Parathyroid adenoma (tissue), 2 donors: ENCODE measurements around the gene RNF223.

ENCODE experiments used
- H2AFZ ChIP-seq: fragments of 300-600 bp; sonication (generic); one replicate; pipeline ENCODE4 v1.7.0; 2017; ENCODE audit warnings: antibody characterized with exemption, mild to moderate bottlenecking
- H3K27ac ChIP-seq: fragments of 300-600 bp; sonication (generic); one replicate; pipeline ENCODE4 v1.7.0; 2017
- H3K27me3 ChIP-seq: fragments of 300-600 bp; sonication (generic); one replicate; pipeline ENCODE4 v1.7.0; 2017; ENCODE audit warnings: low read length; ENCODE audit not compliant: control insufficient read depth, insufficient read depth
- H3K36me3 ChIP-seq: fragments of 300-600 bp; sonication (generic); one replicate; pipeline ENCODE4 v1.7.0; 2017; ENCODE audit warnings: low read length; ENCODE audit not compliant: control insufficient read depth, insufficient read depth
- H3K4me1 ChIP-seq: fragments of 300-600 bp; sonication (generic); one replicate; pipeline ENCODE4 v1.7.0; 2017; ENCODE audit warnings: control low read depth
- H3K4me2 ChIP-seq: fragments of 300-600 bp; sonication (generic); one replicate; pipeline ENCODE4 v1.7.0; 2017; ENCODE audit warnings: low read length
- H3K4me3 ChIP-seq: fragments of 300-600 bp; sonication (generic); one replicate; pipeline ENCODE4 v1.7.0; 2017; ENCODE audit warnings: low read depth, low read length
- H3K79me2 ChIP-seq: fragments of 300-600 bp; sonication (generic); one replicate; pipeline ENCODE4 v1.7.0; 2017; ENCODE audit warnings: control low read depth
- H3K9ac ChIP-seq: fragments of 300-600 bp; sonication (generic); one replicate; pipeline ENCODE4 v1.7.0; 2017; ENCODE audit warnings: mild to moderate bottlenecking
- H3K9me3 ChIP-seq: fragments of 300-600 bp; sonication (generic); one replicate; pipeline ENCODE4 v1.7.0; 2017; ENCODE audit warnings: low read length; ENCODE audit not compliant: control insufficient read depth
- TF ChIP-seq, protein P1 (sequence below): fragments of 300-600 bp; sonication (generic); IDR thresholded peaks from one replicate; pipeline ENCODE4 v1.7.0; 2017; ENCODE audit warnings: antibody characterized with exemption, mild to moderate bottlenecking
- donor health status: primary hyperparathyroidism.

The RNF223 gene

DNA sequence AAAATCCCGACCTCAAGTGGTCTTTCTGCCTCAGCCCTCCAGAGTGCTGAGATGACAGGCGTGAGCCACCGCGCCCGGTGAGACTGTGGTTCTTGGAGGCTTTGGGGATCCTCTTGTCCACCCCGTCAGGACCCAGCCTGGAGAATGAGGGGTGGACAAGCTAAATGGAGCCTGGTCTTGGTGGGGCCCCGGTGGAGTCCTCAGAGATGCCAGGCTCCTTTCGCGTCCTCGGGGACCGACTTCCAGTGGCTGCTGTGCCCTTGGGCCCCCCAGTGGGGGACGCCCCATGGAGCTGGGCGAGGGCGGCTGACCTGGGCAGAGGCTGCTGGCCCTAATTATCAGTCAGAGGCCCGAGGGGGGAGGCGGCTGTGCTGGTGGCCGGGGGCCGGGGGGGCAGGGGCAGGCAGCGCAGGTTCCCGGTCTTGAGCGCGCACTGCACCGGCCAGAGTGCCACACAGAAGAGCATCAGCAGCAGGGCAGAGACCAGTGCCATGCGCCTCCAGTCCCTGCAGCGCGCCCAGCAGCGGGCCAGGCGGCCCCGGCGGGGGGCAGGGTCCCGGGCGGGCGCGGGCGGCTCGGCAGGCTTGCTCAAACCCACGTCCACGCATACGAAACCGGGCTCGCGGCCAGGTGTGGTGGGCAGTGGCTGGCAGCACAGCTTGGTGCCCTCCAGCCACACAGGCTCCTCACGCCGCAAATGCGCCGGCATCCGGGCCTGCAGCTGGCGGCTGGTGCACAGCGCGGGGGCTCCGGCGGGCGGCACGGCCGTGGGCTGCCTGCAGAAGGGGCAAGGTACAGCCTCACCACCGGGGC, 2.4 kb downstream of the RNF223 start:
- H3K36me3 ChIP-seq: no peaks in the 10 kb centered on the region
- H3K79me2 ChIP-seq: no peaks in the 10 kb centered on the region
- no peak overlapping the region for H2AFZ ChIP-seq
- H3K4me1 ChIP-seq: peaks cover 3% of the 10 kb centered on the region
- no peak overlapping the region for H3K4me3 ChIP-seq
- no peaks in the 10 kb centered on the region for H3K27me3 ChIP-seq
- no peaks in the 10 kb centered on the region for H3K9me3 ChIP-seq
- H3K27ac ChIP-seq: no peak overlapping the region
- no peak overlapping the region for H3K9ac ChIP-seq
- no peak overlapping the region for H3K4me2 ChIP-seq
- TF ChIP-seq, protein P1, sequence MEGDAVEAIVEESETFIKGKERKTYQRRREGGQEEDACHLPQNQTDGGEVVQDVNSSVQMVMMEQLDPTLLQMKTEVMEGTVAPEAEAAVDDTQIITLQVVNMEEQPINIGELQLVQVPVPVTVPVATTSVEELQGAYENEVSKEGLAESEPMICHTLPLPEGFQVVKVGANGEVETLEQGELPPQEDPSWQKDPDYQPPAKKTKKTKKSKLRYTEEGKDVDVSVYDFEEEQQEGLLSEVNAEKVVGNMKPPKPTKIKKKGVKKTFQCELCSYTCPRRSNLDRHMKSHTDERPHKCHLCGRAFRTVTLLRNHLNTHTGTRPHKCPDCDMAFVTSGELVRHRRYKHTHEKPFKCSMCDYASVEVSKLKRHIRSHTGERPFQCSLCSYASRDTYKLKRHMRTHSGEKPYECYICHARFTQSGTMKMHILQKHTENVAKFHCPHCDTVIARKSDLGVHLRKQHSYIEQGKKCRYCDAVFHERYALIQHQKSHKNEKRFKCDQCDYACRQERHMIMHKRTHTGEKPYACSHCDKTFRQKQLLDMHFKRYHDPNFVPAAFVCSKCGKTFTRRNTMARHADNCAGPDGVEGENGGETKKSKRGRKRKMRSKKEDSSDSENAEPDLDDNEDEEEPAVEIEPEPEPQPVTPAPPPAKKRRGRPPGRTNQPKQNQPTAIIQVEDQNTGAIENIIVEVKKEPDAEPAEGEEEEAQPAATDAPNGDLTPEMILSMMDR: no peak

- peak overlapping the region; percentile 49 for H3K4me3 ChIP-seq
- H3K4me1 ChIP-seq: peaks cover 3% of the 10 kb centered on the region
- TF ChIP-seq, protein P1: no peak
- H3K4me2 ChIP-seq: peak overlapping the region; percentile 78
- no peaks in the 10 kb centered on the region for H3K9me3 ChIP-seq
- H2AFZ ChIP-seq: peak overlapping the region; percentile 73
- no peaks in the 10 kb centered on the region for H3K36me3 ChIP-seq
- H3K27me3 ChIP-seq: no peaks in the 10 kb centered on the region
- no peak overlapping the region for H3K27ac ChIP-seq
- H3K79me2 ChIP-seq: no peaks in the 10 kb centered on the region
- H3K9ac ChIP-seq: no peak overlapping the region
These were observed 4.1 kb downstream of the RNF223 start for GRCh38 chr1:1069711-1070676.

GRCh38 chr1:1069056-1069710, 4.9 kb downstream of the RNF223 start:
- Histone ChIP-seq H3K27ac (peak overlapping the region; percentile 47), H3K9me3 (no peaks in the 10 kb centered on the region), H3K9ac (no peak overlapping the region), H3K4me1 (peaks cover 3% of the 10 kb centered on the region), H3K36me3 (no peaks in the 10 kb centered on the region), H3K4me2 (peak overlapping the region; percentile 78), H3K4me3 (peak overlapping the region; percentile 49), H3K79me2 (no peaks in the 10 kb centered on the region), H3K27me3 (no peaks in the 10 kb centered on the region), H2AFZ (peak overlapping the region; percentile 73)
- TF ChIP-seq, protein P1: no peak

DNA sequence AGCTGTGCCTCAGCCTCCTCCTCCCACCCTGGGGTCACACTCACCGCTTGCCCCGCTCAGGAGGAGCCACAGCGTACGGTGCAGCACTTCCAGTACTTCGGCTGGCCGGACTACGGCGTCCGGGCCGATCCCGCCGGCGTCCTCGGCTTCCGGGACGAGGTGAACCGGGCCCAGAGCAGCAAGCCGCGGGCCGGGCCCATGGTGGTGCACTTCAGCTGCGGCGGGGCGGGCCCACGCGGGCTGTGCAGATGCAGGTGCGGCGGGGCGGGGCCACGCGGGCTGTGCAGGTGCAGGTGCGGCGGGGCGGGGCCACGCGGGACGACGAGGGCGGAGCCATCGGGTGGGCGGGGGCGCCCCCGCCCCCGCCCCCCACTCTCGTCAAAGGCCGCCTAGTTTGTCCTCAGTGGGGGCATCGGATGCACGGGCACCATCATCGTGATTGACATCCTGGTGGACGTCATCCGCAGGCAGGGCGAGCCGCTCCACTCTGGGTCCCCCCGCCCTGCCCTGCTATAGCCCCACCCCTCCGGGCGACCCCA, 5.5 kb downstream of the RNF223 start:
- Histone ChIP-seq H3K9me3 (no peaks in the 10 kb centered on the region), H3K9ac (no peak overlapping the region), H3K79me2 (no peaks in the 10 kb centered on the region), H3K4me3 (peak overlapping the region; percentile 49), H3K36me3 (no peaks in the 10 kb centered on the region), H3K27me3 (no peaks in the 10 kb centered on the region), H3K27ac (no peak overlapping the region), H2AFZ (peak overlapping the region; percentile 41), H3K4me2 (peak overlapping the region; percentile 55), H3K4me1 (peaks cover 3% of the 10 kb centered on the region)
- TF ChIP-seq, protein P1: no peak
